ENCODE results near the gene AGAP1. TPM values are rescaled to one million over a fixed set of nuclear protein-coding genes. Genes with fewer than 3 reads are reported as not detected.

AGAP1 gene
- total and polyA plus RNA-seq, 7 donors, result 10.8 to 42.7 (median 18.6) TPM

- H3K4me1 ChIP-seq, result no peaks in the 10 kb centered on the region
- intact Hi-C loops (cut with DNase I), result no loop called here
- 57 to 86% methylated on average over 27 of the region's 27 CpGs for WGBS, 2 donors
Measured at GRCh38 chr2:235864733-235865515, 371.1 kb downstream of the AGAP1 start.

GRCh38 chr2:235866373-235866772 lies 372.5 kb downstream of the AGAP1 start:
- peaks cover 0 to 3% (median 0%) of the 10 kb centered on the region in 4 donors for H3K9me3 ChIP-seq
- DNase-seq, result no peak
- H3K27me3 ChIP-seq, result no peaks in the 10 kb centered on the region
- TF ChIP-seq POLR2A (IDR thresholded peaks at IDR 0.05), result no peak
- H3K36me3 ChIP-seq, result no peaks in the 10 kb centered on the region
- no peaks in the 10 kb centered on the region for H3K4me1 ChIP-seq
- no peak overlapping the region for H3K4me3 ChIP-seq
- intact Hi-C loops (cut with DNase I), result no loop called here
- no peak overlapping the region for H3K27ac ChIP-seq
- WGBS, 2 donors, result 95 to 97% methylated on average over 4 of the region's 4 CpGs

More at GRCh38 chr2:235864733-235865515, 371.1 kb downstream of the AGAP1 start:
- Histone ChIP-seq H3K4me3 (no peak overlapping the region), H3K9me3 (peaks cover 0 to under 1% (median 0%) of the 10 kb centered on the region in 4 donors), H3K27me3 (no peaks in the 10 kb centered on the region), H3K27ac (no peak overlapping the region), H3K36me3 (no peaks in the 10 kb centered on the region)
- no peak for DNase-seq
- TF ChIP-seq EP300 (IDR thresholded peaks at IDR 0.05) (no peak), POLR2AphosphoS5 (IDR thresholded peaks at IDR 0.05) (no peak), POLR2A (IDR thresholded peaks at IDR 0.05) (no peak)
- TF ChIP-seq, protein P1, sequence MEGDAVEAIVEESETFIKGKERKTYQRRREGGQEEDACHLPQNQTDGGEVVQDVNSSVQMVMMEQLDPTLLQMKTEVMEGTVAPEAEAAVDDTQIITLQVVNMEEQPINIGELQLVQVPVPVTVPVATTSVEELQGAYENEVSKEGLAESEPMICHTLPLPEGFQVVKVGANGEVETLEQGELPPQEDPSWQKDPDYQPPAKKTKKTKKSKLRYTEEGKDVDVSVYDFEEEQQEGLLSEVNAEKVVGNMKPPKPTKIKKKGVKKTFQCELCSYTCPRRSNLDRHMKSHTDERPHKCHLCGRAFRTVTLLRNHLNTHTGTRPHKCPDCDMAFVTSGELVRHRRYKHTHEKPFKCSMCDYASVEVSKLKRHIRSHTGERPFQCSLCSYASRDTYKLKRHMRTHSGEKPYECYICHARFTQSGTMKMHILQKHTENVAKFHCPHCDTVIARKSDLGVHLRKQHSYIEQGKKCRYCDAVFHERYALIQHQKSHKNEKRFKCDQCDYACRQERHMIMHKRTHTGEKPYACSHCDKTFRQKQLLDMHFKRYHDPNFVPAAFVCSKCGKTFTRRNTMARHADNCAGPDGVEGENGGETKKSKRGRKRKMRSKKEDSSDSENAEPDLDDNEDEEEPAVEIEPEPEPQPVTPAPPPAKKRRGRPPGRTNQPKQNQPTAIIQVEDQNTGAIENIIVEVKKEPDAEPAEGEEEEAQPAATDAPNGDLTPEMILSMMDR (IDR thresholded peaks at IDR 0.05), result no peak

GRCh38 chr2:235868224-235868623 lies 374.4 kb downstream of the AGAP1 start:
- Histone ChIP-seq H3K36me3 (no peaks in the 10 kb centered on the region), H3K27ac (no peak overlapping the region), H3K27me3 (no peaks in the 10 kb centered on the region), H3K9me3 (peaks cover 0 to 3% (median 0%) of the 10 kb centered on the region in 4 donors), H3K4me1 (no peaks in the 10 kb centered on the region), H3K4me3 (no peak overlapping the region)
- 89 to 97% methylated on average over 16 of the region's 16 CpGs for WGBS, 2 donors
- DNase-seq, result no peak
- intact Hi-C loops (cut with DNase I), result no loop called here
- TF ChIP-seq POLR2AphosphoS5 (IDR thresholded peaks at IDR 0.05) (no peak), POLR2A (IDR thresholded peaks at IDR 0.05) (no peak), EP300 (IDR thresholded peaks at IDR 0.05) (no peak)
- TF ChIP-seq, protein P1 (IDR thresholded peaks at IDR 0.05), result no peak

DNA sequence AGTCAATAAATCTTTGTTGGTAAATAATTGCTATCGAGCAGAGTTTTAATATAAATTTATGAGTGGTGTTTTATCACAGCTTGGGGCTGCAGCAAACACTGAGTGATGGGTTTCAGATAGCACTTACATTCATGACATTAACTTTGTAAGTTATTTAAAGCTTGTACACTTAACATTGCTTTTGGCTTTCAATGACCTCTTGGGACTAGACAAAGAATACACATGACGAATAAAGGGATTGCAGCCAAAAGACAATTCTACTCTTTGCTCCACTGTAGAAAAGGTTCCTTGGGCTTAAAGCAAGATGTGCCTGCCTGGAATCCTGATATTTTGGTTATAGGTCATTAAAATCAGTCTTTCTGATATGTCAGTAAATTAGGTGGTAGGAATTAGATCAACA lies 374.8 kb downstream of the AGAP1 start:
- WGBS, 2 donors, result 86 to 94% methylated on average over 2 of the region's 2 CpGs
- Histone ChIP-seq H3K27me3 (no peaks in the 10 kb centered on the region), H3K4me3 (no peak overlapping the region), H3K4me1 (no peaks in the 10 kb centered on the region), H3K9me3 (peaks cover 0 to 3% (median 0%) of the 10 kb centered on the region in 4 donors), H3K27ac (no peak overlapping the region), H3K36me3 (no peaks in the 10 kb centered on the region)
- no peak for DNase-seq
- intact Hi-C loops (cut with DNase I), result no loop called here
- TF ChIP-seq, protein P1 (IDR thresholded peaks at IDR 0.05), result no peak
- no peak for TF ChIP-seq EP300 (IDR thresholded peaks at IDR 0.05)
- TF ChIP-seq POLR2AphosphoS5 (IDR thresholded peaks at IDR 0.05), result no peak
- no peak for TF ChIP-seq POLR2A (IDR thresholded peaks at IDR 0.05)

DNA sequence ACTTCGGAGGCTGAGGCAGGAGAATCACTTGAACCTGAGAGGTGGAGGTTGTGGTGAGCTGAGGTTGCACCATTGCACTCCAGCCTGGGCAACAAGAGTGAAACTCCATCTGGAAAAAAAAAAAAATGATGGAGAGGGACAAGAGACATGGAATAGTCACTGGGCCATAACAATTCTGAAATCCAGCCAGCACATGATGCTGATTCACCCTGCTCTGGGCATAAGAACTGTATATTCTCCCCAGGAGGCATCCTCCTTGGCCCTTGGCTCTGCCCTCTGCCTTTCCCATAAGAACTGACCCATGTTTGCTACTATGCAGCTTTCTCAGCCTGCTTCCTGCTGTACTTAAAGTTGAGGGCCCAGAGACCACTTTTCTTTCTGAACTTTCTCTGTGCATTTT lies 376.7 kb downstream of the AGAP1 start:
- intact Hi-C loops (cut with DNase I), result no loop called here
- Histone ChIP-seq H3K4me1 (no peaks in the 10 kb centered on the region), H3K27me3 (no peaks in the 10 kb centered on the region), H3K9me3 (peaks cover 0 to 3% (median 0%) of the 10 kb centered on the region in 4 donors), H3K4me3 (no peak overlapping the region), H3K36me3 (no peaks in the 10 kb centered on the region), H3K27ac (no peak overlapping the region)
- WGBS, 2 donors, result 93 to 95% methylated on average over 1 of the region's 1 CpG
- no peak for DNase-seq
- TF ChIP-seq, protein P1 (IDR thresholded peaks at IDR 0.05), result no peak
- TF ChIP-seq POLR2A (IDR thresholded peaks at IDR 0.05) (no peak), POLR2AphosphoS5 (IDR thresholded peaks at IDR 0.05) (no peak), EP300 (IDR thresholded peaks at IDR 0.05) (no peak)

Measured in sigmoid colon (tissue), 7 donors.